GM19324 (cell line): Measurements from ENCODE around the gene KRTAP12-2.

Source experiments
- ATAC-seq: cut with Tn5 transposase; IDR thresholded peaks from one replicate; pipeline ENCODE4 v1.9.1; 2021; ENCODE audit warnings: mild to moderate bottlenecking, moderate library complexity; ENCODE audit not compliant: unreplicated experiment, low FRiP score

The KRTAP12-2 gene

GRCh38 chr21:44666401-44667320 lies at the start of gene KRTAP12-2:
TSS of gene KRTAP12-2 (minus strand) at chr21:44666927. CDS start at chr21:44666886, 41 bp downstream.
- no peak for ATAC-seq

GRCh38 chr21:44714905-44715304 lies 48.2 kb upstream of the KRTAP12-2 start:
- ATAC-seq: no peak

GRCh38 chr21:44713846-44714245 lies 47.1 kb upstream of the KRTAP12-2 start:
- ATAC-seq: no peak

GRCh38 chr21:44713130-44713529 lies 46.4 kb upstream of the KRTAP12-2 start:
- ATAC-seq: no peak

GRCh38 chr21:44712203-44713028 lies 45.7 kb upstream of the KRTAP12-2 start:
- ATAC-seq: no peak

- ATAC-seq: no peak
Measured at GRCh38 chr21:44711327-44712202, 44.8 kb upstream of the KRTAP12-2 start, which contains the start of gene TSPEAR. TSS of gene TSPEAR (minus strand) at chr21:44711572. CDS start at chr21:44711514, 58 bp downstream.

- ATAC-seq: no peak
Measured at GRCh38 chr21:44710756-44711326, 44.1 kb upstream of the KRTAP12-2 start.

GRCh38 chr21:44710294-44710665 lies 43.6 kb upstream of the KRTAP12-2 start:
- no peak for ATAC-seq

- no peak for ATAC-seq
Measured at GRCh38 chr21:44709426-44710293, 42.9 kb upstream of the KRTAP12-2 start.

GRCh38 chr21:44708866-44709425 lies 42.2 kb upstream of the KRTAP12-2 start:
- ATAC-seq: no peak

GRCh38 chr21:44708213-44708865 lies 41.6 kb upstream of the KRTAP12-2 start:
- ATAC-seq: no peak

- no peak for ATAC-seq
Measured at GRCh38 chr21:44706706-44707581, 40.2 kb upstream of the KRTAP12-2 start.

- no peak for ATAC-seq
Measured at GRCh38 chr21:44706026-44706705, 39.4 kb upstream of the KRTAP12-2 start.

GRCh38 chr21:44704636-44705001 lies 37.9 kb upstream of the KRTAP12-2 start:
- ATAC-seq: no peak

- ATAC-seq: no peak
Measured at GRCh38 chr21:44703731-44704635, 37.3 kb upstream of the KRTAP12-2 start.
